MG63 (cell line): Measurements from ENCODE around the gene ATP2C2. TPM values are rescaled to one million over a fixed set of nuclear protein-coding genes. Genes with fewer than 3 reads are reported as not detected.

Source experiments
- DNase-seq: peaks from one replicate; pipeline ENCODE4 v3.0.0-alpha.2; 2020
- H3K27me3 ChIP-seq: fragments of 250-450 bp; sonication (Bioruptor Pico); 2 replicates; pipeline ENCODE4 v1.5.1; 2020; ENCODE audit warnings: mild to moderate bottlenecking, moderate library complexity
- H3K36me3 ChIP-seq: fragments of 250-450 bp; sonication (Bioruptor Pico); 2 replicates; pipeline ENCODE4 v1.5.1; 2020; ENCODE audit warnings: mild to moderate bottlenecking, moderate library complexity
- H3K4me3 ChIP-seq: fragments of 250-450 bp; sonication (Bioruptor Pico); 2 replicates; pipeline ENCODE4 v1.5.1; 2020; ENCODE audit warnings: mild to moderate bottlenecking, moderate library complexity
- H3K9me3 ChIP-seq: fragments of 250-450 bp; sonication (Bioruptor Pico); 2 replicates; pipeline ENCODE4 v1.5.1; 2020; ENCODE audit warnings: mild to moderate bottlenecking, moderate library complexity
- total RNA-seq: library from RNA; depleted of rRNA; stranded (reverse); fragments of >200 nt; shearing (Covaris generic); gene quantifications from 2 replicates; pipeline ENCODE4 v1.2.3, GENCODE V29; 2014; ENCODE audit warnings: low replicate concordance

The ATP2C2 gene
- total RNA-seq, 1 experiment from 2014 or later, result not detected

DNA sequence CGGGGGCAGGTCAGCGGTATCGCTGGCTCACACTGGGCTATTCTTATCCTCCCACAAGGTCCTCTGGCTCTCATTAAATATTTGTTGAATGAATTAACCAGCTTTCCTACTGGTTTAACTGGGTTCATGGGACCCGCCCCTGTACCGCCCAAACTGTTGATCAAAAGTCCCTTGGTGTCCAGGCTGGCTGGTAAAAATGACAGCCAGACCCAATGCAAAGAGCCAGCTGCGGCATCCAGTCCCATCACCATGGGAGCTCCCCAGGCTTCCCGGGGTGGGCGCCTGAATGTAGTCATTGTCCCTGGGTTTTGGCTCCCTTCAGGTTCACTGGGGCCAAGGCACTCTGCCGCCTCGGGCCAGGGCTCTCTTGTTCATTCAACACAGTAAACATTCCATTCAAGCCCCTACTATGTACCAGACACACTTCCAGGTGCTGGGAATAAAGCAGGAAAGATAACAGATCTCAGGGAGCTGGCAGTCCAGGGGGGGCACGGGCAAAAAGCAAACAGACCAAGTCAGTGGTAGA lies 11.7 kb upstream of the ATP2C2 start:
- no peaks in the 10 kb centered on the region for H3K36me3 ChIP-seq
- DNase-seq, result no peak
- H3K4me3 ChIP-seq, result no peak overlapping the region
- H3K27me3 ChIP-seq, result no peaks in the 10 kb centered on the region
- no peaks in the 10 kb centered on the region for H3K9me3 ChIP-seq

DNA sequence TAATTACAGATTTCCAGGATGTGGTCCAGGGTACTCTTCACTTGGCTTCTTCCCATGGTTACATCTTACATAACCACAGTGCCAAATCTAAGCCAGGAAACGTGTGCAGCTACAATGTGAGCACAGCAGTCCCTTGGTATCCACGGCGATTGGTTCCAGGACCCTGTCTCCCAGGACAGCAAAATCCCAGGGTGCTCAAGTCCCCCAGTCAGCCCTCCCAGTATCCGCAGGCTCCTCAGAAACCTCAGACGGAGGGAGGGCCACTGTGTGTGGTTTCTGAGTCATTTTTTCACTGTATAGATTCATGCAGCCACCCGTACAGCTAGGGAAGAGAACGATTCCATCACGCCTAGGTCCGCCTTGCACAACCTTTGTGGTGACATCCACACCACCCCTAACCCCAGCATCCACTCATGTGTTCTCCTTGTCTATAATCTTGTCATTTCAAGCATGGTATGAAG lies 11.1 kb upstream of the ATP2C2 start:
- Histone ChIP-seq H3K27me3 (no peaks in the 10 kb centered on the region), H3K4me3 (no peak overlapping the region), H3K36me3 (no peaks in the 10 kb centered on the region), H3K9me3 (no peaks in the 10 kb centered on the region)
- peak; percentile 3 for DNase-seq

DNA sequence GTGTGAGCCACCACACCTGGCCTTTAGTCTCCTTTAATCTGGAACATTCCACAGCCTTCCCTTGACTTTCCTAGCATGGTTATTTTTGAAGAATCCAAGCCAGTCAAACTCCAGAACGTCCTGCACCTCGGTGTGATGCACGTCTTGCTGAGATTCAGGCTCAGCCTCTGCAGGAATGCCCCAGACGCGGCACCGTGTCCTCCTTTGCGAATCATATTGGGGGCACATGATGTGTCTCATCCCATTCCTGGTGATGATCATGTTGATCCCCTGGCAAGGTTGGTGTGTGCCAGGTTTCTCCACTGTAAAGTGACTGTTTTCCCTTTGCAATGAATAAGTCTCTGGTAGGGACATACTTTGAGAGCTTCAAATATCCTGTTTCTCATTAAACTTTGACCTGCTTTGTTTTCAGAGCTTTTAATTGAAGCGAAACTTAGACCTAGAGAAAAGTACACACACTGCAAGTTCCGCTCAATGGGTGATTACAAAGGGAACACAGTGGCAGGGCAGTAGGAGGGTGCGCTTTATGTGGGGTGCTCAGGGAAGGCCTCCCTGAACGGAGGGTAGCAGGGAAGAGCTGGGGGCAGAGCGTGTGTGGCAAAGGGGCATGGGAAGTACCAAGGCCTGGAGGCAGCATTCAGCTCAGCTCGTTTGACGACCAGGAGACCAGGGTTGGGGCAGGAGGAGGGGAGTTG lies 9.6 kb upstream of the ATP2C2 start:
- Histone ChIP-seq H3K4me3 (no peak overlapping the region), H3K27me3 (no peaks in the 10 kb centered on the region), H3K9me3 (no peaks in the 10 kb centered on the region), H3K36me3 (no peaks in the 10 kb centered on the region)
- no peak for DNase-seq

DNA sequence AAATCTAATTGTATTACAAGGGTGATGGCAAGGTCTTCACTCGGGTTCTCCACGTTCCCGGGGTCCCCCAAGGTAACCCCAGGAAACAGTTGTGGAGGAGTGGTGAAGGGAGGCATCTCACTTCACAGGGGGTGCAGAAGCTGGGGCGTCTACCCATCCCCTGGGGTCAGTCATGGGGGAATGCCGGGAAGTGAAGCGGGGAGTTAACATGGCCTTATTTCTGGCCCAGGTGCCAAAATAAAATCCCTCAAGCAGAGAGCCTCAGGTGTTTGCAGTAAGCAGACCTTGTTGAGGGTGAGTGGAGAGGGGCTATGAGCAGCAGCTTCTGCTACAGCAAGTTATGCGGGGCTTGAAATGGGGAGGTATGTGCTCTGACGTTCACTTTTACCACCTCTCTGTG lies 9.0 kb upstream of the ATP2C2 start:
- H3K36me3 ChIP-seq, result no peaks in the 10 kb centered on the region
- H3K27me3 ChIP-seq, result no peaks in the 10 kb centered on the region
- no peaks in the 10 kb centered on the region for H3K9me3 ChIP-seq
- DNase-seq, result no peak
- no peak overlapping the region for H3K4me3 ChIP-seq

DNA sequence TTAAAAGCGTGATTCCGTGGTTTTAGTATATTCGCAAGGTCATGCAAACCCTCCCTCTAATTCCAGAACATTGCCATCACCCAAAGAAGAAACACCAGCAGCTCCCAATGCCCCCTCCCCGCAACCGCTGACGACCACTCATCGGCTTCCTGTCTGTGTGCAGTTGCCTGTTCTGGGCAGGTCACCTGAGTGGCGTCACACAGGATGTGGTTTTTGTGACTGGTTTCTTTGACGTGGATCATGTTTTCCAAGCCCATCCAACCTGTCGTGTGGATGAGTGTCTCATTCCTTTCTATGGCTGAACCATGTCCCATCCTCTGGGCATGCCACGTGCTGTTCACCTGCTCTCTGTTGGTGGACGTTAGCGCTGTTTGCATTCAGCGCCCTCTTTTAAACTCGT lies 8.2 kb upstream of the ATP2C2 start:
- no peak for DNase-seq
- Histone ChIP-seq H3K4me3 (no peak overlapping the region), H3K36me3 (no peaks in the 10 kb centered on the region), H3K9me3 (no peaks in the 10 kb centered on the region), H3K27me3 (no peaks in the 10 kb centered on the region)

DNA sequence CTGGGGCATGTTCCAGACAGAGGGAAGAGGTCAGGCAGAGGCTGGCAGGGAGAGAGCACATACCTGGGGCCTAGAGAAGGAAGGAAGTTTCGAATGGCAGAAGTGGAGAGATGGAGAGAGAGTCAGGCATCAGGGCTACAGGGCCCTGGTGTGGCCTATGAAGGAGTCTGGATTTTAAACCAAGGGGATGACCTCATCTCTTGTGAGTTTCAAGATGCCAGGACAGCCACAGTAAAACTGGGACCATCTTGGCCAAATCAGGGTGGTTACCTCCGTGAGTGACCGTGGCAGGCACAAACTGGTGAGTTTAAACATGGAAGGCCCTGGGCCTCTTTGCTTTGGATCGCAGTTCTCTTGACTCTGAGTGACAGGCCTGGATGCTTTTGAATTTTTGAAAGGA lies 7.6 kb upstream of the ATP2C2 start:
- no peaks in the 10 kb centered on the region for H3K27me3 ChIP-seq
- no peak overlapping the region for H3K4me3 ChIP-seq
- no peak for DNase-seq

DNA sequence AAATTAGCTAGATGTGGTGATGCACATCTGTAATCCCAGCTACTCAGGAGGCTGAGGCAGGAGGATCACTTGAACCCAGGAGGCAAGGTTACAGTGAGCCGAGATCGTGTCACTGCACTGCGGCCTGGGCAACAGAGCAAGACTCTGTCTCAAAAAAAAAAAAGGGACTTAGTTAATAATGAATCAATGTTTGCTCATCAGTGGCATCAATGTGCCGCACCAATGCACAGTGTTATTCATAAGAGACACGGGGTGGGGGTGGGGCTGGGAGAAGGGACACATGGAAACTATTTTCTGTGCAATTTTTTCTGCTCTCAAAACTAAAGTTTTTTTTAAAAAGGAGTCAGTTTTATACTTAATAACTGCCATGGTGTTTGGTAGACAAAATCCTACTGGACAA lies 6.8 kb upstream of the ATP2C2 start:
- no peaks in the 10 kb centered on the region for H3K36me3 ChIP-seq
- no peak for DNase-seq
- no peak overlapping the region for H3K4me3 ChIP-seq
- no peaks in the 10 kb centered on the region for H3K9me3 ChIP-seq
- no peaks in the 10 kb centered on the region for H3K27me3 ChIP-seq

More for the DNA sequence above, 7.6 kb upstream of the ATP2C2 start:
- Histone ChIP-seq H3K36me3 (no peaks in the 10 kb centered on the region), H3K9me3 (no peaks in the 10 kb centered on the region)

DNA sequence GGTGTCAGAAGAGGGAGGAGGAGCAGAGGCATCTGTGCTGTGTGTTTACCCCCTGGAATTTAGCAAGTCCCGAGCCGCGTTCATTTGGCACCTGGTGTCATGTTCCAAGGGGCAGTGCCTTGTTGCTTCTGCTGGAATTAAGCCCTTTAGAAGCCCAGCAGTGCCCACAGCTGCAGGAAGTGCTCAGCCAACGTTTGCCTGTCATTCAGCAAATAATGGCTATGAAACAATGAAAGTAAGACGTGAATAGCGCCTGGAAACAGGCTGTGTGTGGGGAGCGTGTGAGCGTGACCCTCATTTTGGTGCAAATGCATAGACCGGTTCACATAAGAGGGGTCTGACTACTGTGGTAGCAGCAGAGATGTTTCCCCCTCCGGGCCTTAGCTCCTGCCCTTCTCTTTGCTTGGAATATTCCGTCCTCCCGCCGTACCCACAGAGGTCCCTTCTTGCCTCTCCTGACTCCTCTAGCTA lies 5.8 kb upstream of the ATP2C2 start:
- Histone ChIP-seq H3K4me3 (no peak overlapping the region), H3K36me3 (no peaks in the 10 kb centered on the region), H3K9me3 (no peaks in the 10 kb centered on the region), H3K27me3 (no peaks in the 10 kb centered on the region)
- DNase-seq, result no peak

DNA sequence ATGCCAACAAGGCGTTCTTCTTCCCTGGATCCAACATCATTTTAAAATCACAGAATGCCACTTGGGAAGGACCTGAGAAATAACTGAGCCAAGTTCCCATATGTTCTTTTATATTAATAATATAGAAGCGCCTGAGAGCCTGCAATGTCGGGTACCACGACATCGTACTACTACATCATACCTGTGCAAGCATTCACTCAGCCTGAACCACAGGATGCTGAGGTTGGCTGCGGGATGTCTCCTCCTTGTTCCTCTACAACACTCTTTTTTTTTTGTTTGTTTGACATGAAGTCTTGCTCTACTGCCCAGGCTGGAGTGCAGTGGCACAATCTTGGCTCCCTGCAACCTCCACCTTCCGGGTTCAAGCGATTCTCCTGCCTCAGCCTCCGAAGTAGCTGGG lies 2.1 kb upstream of the ATP2C2 start:
- H3K36me3 ChIP-seq, result no peaks in the 10 kb centered on the region
- H3K27me3 ChIP-seq, result peaks cover 15% of the 10 kb centered on the region
- DNase-seq, result no peak
- H3K9me3 ChIP-seq, result no peaks in the 10 kb centered on the region
- H3K4me3 ChIP-seq, result no peak overlapping the region

DNA sequence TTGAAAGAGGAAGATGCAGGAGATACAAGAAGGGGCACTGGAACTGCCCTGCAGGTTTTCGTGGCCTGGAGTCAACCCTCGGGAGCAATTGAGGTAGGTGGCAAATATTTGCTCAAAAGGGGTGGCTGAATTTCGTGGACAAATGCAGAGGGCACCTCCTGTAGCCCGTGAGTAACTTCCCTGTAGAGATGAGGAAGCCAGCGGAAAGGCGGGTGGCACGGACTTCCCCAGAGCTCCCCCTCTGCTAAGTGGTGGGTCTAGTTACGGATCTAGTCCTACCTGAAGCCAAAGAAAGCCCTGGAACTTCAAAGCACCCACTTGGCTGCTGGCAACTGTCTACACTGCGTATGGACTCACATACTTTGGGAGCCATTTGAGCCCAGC lies 1.0 kb upstream of the ATP2C2 start:
- H3K27me3 ChIP-seq, result peaks cover 15% of the 10 kb centered on the region
- H3K9me3 ChIP-seq, result no peaks in the 10 kb centered on the region

DNA sequence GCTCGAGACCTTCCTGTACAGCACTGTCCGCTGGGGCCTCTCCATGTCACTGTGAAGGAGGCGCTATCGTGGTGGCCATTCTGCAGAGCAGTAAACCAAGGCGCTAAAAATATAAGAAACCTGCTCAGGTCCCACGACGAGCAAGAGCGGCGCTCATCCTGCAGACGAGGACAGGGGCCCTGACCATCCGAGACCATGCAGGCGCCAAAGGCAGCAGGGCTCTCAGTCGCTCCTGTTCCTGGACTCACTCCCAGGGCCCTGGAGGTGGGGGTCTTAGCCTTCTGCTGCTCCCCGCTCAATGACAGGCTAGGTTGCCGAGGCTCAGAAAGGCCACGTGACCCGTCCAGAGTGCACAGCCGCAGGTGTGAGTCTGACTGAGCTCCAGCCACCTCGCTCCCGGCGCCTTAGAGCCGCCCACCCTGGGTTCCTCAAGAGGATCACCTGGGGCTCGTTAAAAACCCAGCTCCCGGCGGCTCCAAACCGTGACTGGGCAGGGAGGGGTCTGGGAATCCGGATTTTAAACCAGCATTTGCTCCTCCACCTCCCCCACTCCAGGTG lies 509 bp upstream of the ATP2C2 start:
- Histone ChIP-seq H3K9me3 (no peaks in the 10 kb centered on the region), H3K4me3 (no peak overlapping the region), H3K36me3 (no peaks in the 10 kb centered on the region), H3K27me3 (peaks cover 15% of the 10 kb centered on the region)
- no peak for DNase-seq

More for the DNA sequence above, 1.0 kb upstream of the ATP2C2 start:
- Histone ChIP-seq H3K4me3 (no peak overlapping the region), H3K36me3 (no peaks in the 10 kb centered on the region)
- DNase-seq, result no peak

DNA sequence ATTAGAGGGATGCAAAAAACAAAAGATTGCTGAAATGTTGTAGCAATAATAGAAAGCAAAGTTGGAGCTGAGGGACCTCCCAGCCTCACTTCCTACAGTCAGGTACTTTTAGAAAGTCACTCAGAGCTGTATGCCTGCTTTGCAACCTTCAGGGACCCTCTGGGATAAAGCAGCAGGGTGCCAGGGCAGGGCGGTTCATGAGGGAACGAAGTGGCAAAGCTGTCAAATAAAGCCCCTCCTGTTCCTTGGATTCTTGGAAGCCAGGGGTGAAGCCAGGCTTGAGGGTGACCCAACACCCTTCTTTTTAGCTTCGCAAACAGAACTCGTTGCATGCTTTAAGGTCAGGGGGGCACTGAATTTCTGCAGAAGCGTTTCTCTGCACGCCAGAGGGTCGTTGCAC lies 767 bp downstream of the ATP2C2 start:
- no peaks in the 10 kb centered on the region for H3K36me3 ChIP-seq
- no peaks in the 10 kb centered on the region for H3K9me3 ChIP-seq
- DNase-seq, result no peak
- no peak overlapping the region for H3K4me3 ChIP-seq
- H3K27me3 ChIP-seq, result peaks cover 15% of the 10 kb centered on the region

DNA sequence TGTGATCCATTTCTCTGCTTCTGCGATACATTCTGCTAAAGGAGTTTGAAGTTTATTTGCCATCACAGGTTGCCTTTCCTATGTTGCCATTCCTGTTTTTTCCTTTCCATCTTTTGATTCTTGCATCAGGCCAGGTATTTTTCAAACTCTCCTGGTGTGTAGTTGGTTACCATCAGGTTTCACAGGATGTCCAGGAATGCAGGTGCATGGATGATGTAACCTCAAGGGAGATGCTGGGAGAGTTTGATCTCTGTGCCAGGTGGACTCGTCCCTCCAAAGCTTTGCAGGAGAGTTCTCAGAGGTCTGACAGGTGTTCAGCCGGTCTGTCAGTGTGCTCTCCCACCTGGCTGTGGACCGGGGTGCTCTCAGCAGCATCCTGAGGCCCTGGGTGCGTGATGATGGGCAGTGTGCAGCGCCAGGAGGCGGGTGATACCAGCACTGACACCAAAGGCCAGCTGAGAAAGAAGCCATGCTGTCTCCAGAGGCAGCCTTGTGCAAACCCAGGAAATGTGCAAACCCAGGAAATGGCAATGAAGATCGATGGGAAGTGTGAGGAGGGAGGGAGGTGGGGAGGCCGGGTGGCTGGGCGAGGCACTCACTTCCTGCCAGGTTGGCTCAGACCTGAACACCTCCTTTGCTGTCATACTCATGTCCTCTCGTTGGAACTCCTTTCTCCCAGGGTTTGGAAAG lies 1.7 kb downstream of the ATP2C2 start:
- DNase-seq, result no peak
- Histone ChIP-seq H3K27me3 (peaks cover 15% of the 10 kb centered on the region), H3K36me3 (no peaks in the 10 kb centered on the region), H3K9me3 (no peaks in the 10 kb centered on the region), H3K4me3 (no peak overlapping the region)

DNA sequence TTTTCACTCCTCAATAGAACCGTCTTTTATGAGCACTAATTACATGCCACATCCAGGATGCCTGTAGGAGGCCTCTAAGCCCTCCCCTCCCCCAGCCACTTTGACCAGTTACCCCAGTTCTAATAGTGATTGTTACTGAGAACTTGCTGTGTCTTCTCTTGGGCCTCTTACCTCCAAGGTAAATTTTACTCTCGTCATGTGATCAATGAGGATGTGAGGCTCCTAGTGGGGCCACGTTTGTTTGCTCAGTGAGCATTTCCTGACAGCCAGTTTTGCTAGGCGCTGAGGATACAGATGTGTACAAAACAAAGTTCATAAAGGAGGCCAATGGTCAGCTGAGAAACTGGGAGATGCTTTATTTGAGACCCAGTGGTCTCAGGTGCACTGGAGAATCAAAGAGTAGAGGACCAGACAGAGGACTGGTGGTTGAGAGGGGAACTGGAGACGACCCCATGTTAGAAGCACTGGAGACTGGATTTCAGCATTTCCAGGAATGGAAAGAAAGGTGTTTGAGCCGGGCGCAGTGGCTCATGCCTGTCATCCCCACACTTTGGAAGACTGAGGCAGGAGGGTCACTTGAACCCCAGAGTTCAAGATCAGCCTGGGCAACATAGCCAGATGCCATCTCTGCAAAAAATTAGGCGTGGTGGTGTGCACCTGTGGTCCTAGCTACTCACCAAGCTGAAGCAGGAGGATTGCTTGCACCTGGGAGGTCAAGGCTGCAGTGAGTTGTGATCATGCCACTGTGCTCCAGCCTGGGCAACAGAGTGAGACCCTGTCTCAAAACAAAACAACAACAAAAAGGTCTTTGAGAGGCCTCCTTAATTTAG lies 2.6 kb downstream of the ATP2C2 start:
- DNase-seq, result no peak
- Histone ChIP-seq H3K36me3 (no peaks in the 10 kb centered on the region), H3K9me3 (no peaks in the 10 kb centered on the region), H3K4me3 (no peak overlapping the region), H3K27me3 (peaks cover 15% of the 10 kb centered on the region)

DNA sequence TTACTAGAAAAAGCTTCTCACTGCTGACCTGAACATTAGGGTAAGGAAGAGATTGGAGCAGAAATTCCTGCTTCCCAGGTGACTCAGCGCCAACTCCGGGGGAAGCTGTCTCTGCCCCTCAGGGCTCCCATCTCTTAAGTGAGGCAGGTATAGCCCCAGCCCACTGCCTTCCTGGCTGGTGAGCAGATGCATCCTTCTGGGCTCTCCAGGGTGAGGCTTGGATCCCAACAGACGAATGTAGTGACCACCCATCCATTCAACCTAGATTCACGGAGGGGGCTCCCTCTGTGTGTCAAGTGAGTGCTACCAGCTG lies 3.2 kb downstream of the ATP2C2 start:
- no peaks in the 10 kb centered on the region for H3K36me3 ChIP-seq
- H3K9me3 ChIP-seq, result no peaks in the 10 kb centered on the region
- no peak for DNase-seq
- H3K4me3 ChIP-seq, result no peak overlapping the region
- H3K27me3 ChIP-seq, result peaks cover 15% of the 10 kb centered on the region

DNA sequence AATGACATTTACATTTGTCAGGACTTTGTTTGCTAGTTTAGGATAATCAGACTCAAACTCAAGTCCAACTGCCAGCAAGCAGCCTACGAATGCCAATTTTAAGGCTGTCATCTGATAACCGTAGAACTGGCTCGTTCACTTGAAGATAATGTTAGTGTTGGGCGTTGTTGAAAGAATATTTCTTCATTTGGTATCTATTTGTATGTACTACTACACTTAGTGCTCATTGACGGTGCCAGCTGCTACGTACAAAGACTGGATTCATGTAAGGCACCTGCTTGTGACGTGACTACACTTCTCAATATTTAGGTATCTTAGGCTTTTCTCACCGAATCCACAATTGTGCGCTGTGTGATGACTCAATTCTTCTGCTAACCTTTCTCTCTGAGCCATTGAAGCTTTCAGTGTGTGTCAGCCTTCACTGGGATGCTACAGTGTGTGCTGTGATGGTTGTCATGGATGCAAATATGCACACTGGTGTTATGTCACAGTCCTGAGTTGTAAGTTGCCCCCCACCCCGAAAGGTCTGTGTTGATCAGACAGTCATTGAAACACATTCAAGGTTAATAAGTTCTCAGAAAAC lies 5.7 kb downstream of the ATP2C2 start:
- H3K36me3 ChIP-seq, result no peaks in the 10 kb centered on the region
- H3K9me3 ChIP-seq, result no peaks in the 10 kb centered on the region
- no peak overlapping the region for H3K4me3 ChIP-seq
- DNase-seq, result no peak
- peaks cover 1% of the 10 kb centered on the region; the same call in 1 of the 2 replicates for H3K27me3 ChIP-seq

DNA sequence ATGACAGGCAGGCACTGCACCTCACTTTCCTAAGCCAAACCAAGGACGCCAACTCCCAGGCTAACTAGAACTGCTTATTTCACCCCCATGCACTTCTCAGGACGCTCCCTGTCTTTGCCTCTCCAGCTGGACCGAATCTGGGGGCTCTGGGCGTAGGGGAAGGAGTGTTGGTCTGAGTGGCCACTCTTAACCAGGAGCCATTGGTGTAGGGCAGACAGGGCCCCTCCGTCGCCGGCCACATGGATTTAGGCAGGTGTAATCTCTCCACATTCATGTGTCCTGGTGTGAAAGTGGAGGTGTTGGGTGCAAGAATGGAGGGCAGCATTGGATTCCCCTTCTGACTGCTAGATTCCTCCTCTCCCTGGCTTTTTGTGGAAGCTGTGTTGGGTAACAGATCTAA lies 9.8 kb downstream of the ATP2C2 start:
- H3K27me3 ChIP-seq, result no peaks in the 10 kb centered on the region
- DNase-seq, result no peak
- no peak overlapping the region for H3K4me3 ChIP-seq
- H3K36me3 ChIP-seq, result no peaks in the 10 kb centered on the region
- H3K9me3 ChIP-seq, result no peaks in the 10 kb centered on the region
